ENCODE results near the gene PRKG1. TPM values are rescaled to one million over a fixed set of nuclear protein-coding genes. Genes with fewer than 3 reads are reported as not detected.

The PRKG1 gene
- polyA plus RNA-seq (ENCODE audit: insufficient read length): 38.2 TPM

GRCh38 chr10:51074238-51075028 is at the start of gene PRKG1:
Gene PRKG1 (plus strand): TSS chr10:51074487.
- no peak for DNase-seq (ENCODE audit: low read depth)

GRCh38 chr10:51028420-51028819 is 45.9 kb upstream of the PRKG1 start:
- no peak for DNase-seq (ENCODE audit: low read depth)

GRCh38 chr10:51029172-51029641 is 45.1 kb upstream of the PRKG1 start:
- DNase-seq (ENCODE audit: low read depth): no peak

- DNase-seq (ENCODE audit: low read depth): no peak
Observed at GRCh38 chr10:51030480-51030879, 43.8 kb upstream of the PRKG1 start.

- no peak for DNase-seq (ENCODE audit: low read depth)
Observed at GRCh38 chr10:51031950-51032349, 42.3 kb upstream of the PRKG1 start.

- no peak for DNase-seq (ENCODE audit: low read depth)
Observed at GRCh38 chr10:51034769-51035168, 39.5 kb upstream of the PRKG1 start.

GRCh38 chr10:51035344-51035743 is 38.9 kb upstream of the PRKG1 start:
- DNase-seq (ENCODE audit: low read depth): no peak

- no peak for DNase-seq (ENCODE audit: low read depth)
Observed at GRCh38 chr10:51045871-51046270, 28.4 kb upstream of the PRKG1 start.

- DNase-seq (ENCODE audit: low read depth): no peak
Observed at GRCh38 chr10:51046654-51047053, 27.6 kb upstream of the PRKG1 start.

- no peak for DNase-seq (ENCODE audit: low read depth)
Observed at GRCh38 chr10:51047857-51048256, 26.4 kb upstream of the PRKG1 start.

- DNase-seq (ENCODE audit: low read depth): no peak
Observed at GRCh38 chr10:51048792-51049191, 25.5 kb upstream of the PRKG1 start.

GRCh38 chr10:51052163-51052562 is 22.1 kb upstream of the PRKG1 start:
- no peak for DNase-seq (ENCODE audit: low read depth)

- DNase-seq (ENCODE audit: low read depth): no peak
Observed at GRCh38 chr10:51057925-51058324, 16.4 kb upstream of the PRKG1 start.

- DNase-seq (ENCODE audit: low read depth): no peak
Observed at GRCh38 chr10:51063166-51063565, 11.1 kb upstream of the PRKG1 start.

GRCh38 chr10:51063659-51064535 is 10.4 kb upstream of the PRKG1 start:
- no peak for DNase-seq (ENCODE audit: low read depth)

GRCh38 chr10:51066231-51066630 is 8.1 kb upstream of the PRKG1 start:
- DNase-seq (ENCODE audit: low read depth): no peak

GRCh38 chr10:51072210-51072609 is 2.1 kb upstream of the PRKG1 start:
- DNase-seq (ENCODE audit: low read depth): no peak

- DNase-seq (ENCODE audit: low read depth): no peak
Observed at GRCh38 chr10:51072921-51073434, 1.3 kb upstream of the PRKG1 start.

- no peak for DNase-seq (ENCODE audit: low read depth)
Observed at GRCh38 chr10:51073453-51074237, 642 bp upstream of the PRKG1 start.

GRCh38 chr10:51075043-51075872 is 971 bp downstream of the PRKG1 start:
- DNase-seq (ENCODE audit: low read depth): no peak

- no peak for DNase-seq (ENCODE audit: low read depth)
Observed at GRCh38 chr10:51075873-51076229, 1.6 kb downstream of the PRKG1 start.
